Stomach (tissue), 4 donors: ENCODE results near the gene PCDHB10.

Experiments used
- CTCF ChIP-seq, 7 experiments: fragments of 450-650 bp in 4 of 7; fragments of 200-600 bp in 3 of 7; sonication (generic) in 3 of 7; IDR thresholded peaks; one replicate each; pipeline ENCODE4 v1.5.1; 2016 to 2019; ENCODE audit warnings: antibody characterized with exemption in 7 of 7, control low read depth in 2 of 7, mild to moderate bottlenecking in 1 of 7
- POLR2A ChIP-seq, 4 donors: fragments of 450-650 bp; IDR thresholded peaks; one replicate each; pipeline ENCODE4 v1.6.1; 2016; ENCODE audit warnings: antibody characterized with exemption in 4 of 4, control low read depth in 2 of 4, mild to moderate bottlenecking in 1 of 4, moderate library complexity in 1 of 4
- POLR2AphosphoS5 ChIP-seq, 3 donors: sonication (generic); formaldehyde crosslinking; IDR thresholded peaks; one replicate each; pipeline ENCODE4 v1.6.1; 2016; ENCODE audit warnings: antibody characterized with exemption in 3 of 3

- peak in 1 of 7 experiments; percentile 11 for TF ChIP-seq CTCF (IDR thresholded peaks at IDR 0.05)
- TF ChIP-seq POLR2A (IDR thresholded peaks at IDR 0.05), result no peak
- TF ChIP-seq POLR2AphosphoS5 (IDR thresholded peaks at IDR 0.05), result no peak
Measured at GRCh38 chr5:141192110-141192725, at the start of gene PCDHB10.
